HG02970 (cell line): Measurements from ENCODE around the gene MCF2L.

ENCODE experiments used
- ATAC-seq: cut with Tn5 transposase; IDR thresholded peaks from one replicate; pipeline ENCODE4 v1.9.1; 2021; ENCODE audit warnings: mild to moderate bottlenecking, moderate library complexity, moderate number of reproducible peaks; ENCODE audit not compliant: unreplicated experiment, low FRiP score

Gene MCF2L

DNA sequence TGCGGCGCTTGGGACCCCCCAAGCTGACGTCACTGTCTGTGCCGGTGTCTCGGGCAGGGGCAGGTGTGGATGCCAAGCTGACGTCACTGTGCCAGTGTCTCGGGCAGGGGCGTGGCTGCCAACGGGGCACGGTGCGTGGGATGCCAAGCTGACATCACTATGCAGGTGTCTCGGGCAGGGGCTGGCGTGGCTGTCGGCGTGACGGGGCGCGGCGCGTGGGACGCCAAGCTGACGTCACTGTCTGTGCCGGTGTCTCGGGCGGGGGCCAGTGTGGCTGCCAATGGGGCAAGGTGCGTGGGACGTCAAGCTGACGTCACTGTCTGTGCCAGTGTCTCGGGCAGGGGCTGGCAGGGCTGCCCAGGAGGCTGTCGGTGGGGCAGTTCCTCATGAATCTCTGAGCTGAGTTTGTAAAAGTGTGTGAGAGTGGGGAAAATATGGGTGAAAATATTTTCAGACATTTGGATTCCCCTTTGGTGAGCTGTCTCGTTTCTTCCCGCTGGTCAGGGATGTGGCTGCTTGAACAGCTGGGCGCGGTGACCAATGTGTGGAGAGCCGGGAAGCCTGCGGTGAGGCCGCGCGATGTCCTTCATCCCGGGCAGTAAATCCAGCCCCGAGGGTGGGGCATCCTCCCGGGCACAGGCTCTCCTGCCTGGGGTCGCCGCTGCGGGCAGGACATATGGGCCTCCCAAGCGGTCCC is 25.2 kb downstream of the MCF2L start:
- no peak for ATAC-seq

DNA sequence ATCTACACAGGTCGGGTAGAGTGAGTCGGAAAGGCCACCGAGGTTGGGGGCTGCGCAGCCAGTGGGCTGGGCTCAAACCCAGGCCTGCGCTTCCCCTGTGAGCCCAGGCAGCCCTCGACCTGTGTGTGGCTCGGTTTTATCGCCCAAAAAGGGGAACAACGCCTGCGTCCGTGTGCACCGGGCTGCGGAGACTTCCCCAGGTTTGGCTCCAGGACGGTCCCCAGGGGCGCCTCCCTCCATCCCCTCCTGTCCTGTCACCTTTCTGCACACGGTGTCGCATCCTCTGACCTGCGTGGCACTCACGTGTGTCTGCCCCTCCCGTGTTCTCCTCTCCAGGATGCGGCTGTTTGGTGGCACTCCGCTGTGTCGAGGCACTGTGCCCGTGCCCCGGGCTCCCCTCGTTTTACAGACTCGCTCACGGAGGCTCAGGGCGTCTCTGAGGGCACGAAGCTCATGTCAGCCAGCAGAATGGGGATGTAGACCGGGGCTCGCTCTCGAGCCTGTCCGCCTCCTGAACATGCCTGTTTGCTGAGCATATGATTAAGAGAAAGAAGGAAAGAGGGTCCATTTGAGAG is 25.9 kb downstream of the MCF2L start:
- ATAC-seq = no peak

DNA sequence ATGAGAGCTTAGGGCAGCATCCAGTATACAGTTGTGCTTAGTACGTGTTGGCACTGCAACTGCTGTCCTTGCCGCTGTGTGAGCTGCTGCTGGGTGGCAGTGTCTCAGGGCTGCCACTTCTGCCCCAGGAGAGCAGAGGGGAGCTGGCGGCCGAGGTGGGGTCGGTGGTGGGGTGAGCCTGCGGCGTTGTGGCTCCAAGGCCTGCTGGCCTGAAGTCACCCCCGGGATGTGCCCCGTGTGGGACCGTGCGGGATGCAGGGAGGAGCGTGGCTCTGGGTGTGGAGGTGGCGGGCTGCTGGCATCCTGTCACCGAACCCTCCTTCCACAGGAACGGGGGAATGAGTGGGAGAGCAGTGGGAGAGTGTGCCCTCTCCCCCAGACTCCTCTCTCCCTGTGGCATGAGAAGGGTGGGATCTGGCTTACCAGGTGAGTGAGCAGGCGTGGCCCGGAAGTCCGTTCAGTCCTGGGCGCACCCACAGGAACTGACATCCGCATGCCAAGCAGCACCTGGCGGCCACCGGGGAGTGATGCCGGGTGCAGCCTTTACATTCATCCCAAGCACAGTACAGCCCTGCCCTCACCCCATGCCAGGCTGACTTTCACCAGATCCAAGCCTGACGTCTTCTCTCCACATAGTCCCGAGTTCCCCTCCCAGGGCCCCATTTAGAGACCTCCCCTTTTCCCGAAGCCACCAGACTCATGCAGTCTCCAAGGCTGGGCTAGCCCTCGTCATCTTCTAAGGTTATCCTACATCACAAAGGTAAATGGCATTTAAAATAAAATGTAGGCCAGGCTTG is 26.6 kb downstream of the MCF2L start:
- ATAC-seq = no peak

DNA sequence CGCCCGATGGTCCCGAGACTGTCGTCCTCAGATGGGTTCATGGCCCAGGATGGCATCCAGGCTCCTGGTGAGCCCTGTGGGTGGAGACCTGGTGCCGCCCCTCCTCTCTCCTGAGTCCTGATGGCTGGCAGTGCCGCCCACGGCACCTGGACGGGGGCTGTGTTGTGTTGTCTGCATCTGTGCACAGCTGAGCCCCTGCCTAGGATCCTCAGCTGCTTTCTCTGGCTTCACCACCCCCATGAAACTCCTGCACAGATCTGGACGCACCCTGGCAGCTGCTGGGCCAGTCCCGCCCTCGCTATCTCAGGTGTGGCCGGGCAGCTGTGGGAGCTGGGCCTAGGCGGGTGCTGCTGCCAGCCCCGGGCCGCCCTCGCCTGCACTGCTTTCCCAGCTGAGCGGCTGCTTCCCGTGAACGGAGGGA is 27.7 kb downstream of the MCF2L start:
- no peak for ATAC-seq

DNA sequence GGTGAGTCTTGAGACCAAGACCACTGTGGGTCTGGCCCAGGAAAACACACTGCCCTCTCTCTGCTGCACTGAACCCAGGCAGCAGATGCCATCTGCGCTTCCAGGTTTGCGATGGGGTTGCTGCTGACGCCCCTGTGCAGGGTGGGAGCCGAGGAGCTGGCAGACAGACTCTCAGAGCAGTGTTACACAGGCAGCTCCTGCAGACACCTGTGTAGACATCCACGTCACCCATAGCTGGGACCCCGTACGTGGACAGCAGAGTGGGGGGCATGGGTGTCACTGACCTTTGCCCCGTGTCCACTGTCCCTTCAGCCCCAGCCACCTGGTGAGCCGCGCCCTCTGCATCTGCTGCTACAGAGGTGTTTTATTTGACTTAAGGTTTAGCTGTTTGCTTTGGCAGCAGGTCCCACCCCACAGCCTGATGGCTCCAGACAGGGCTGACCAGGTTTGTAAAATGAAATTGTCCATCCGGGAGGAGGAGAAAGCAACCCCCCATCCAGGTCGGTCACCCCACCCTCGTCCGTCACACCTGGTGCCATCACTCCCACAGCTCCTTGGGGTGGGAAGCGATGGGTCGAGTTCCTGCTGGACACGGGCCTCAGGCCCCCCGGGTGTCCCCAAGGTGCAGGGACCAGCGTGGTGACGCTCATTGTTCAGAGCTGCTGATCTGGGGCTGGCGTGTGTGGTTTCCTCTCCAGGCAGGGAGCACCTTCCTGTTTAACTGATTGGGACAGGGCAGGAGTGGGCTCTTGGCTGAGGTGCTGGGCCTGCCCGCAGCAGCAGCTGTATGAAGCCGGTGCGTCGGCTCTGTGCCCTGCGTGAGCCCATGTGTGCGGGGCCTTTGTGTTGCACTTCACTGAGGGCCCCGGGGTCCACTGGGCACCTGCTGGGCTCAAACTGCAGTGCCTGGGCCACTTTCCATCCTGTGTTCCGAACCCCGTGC is 28.4 kb downstream of the MCF2L start:
- no peak for ATAC-seq

DNA sequence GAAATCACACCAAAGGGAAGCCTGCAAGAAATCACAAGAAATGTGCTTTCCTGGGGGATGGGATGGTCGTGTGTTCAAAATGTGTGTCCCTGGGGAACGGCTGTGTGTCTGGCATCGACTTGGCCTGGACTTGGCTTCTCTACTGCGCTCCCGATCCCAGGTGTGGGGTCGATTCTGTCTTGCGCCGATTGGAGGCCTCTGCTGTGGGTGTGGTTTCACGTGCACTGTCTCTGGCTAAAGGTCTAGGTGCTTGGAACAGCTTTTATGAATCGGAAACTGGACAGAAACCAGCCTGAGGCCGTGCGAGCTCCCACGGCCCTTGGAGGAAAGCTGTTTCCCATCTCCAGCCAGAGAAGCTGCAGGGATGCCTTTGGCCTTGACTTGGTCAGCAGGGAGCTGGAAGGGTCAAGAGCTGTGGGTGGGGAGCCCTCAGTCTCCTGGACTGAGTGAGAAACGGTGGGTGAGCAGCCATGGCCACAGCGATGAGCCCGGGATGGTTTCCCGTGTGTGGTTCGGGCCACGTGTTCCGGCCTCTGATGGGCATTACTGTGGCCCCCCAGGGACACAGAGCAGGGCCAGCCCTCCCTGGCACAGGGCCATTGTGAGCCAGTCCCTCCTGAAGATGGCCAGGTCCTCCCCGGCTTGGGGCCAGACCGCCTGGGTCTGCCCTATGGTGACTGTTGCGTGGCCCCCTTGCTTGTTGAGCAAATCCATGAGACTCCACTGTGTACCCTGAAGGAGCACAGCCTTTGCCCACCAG is 29.7 kb downstream of the MCF2L start:
- no peak for ATAC-seq

DNA sequence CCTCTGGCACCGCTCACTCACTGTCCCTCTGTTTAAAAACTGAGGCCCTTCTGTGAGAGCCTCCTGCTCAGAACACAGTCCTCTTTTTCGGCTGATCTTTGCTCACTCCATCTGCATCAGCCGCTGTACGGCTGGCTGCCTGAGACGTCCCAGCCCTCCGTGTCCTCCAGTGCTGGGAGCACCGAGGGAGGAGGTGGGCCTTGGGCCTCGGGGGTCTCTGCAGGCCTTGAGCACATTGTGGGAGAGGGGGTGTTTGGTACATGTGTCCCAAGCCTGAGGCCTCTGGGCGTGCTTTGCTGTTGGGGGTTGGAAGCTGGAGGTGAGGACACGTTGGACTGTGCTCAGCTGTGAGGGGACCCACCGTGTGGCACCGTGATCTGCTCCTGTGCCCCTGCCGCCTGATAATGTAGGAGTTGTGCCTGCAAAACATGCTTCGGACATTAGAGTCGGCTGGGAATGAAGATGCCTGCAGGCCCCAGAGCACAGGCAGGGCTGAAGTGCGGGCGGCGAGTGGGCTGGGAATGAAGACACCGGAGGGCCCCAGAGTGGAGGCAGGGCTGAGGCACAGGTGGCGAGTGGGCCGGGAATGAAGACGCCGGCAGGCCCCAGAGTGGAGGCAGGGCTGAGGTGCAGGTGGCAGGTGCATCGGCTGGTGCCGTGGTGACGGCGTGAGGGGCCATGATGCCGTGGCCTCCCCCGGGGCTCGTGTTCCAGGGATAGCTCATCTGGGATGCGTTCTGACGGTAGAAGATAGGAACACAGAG is 30.6 kb downstream of the MCF2L start:
- no peak for ATAC-seq

DNA sequence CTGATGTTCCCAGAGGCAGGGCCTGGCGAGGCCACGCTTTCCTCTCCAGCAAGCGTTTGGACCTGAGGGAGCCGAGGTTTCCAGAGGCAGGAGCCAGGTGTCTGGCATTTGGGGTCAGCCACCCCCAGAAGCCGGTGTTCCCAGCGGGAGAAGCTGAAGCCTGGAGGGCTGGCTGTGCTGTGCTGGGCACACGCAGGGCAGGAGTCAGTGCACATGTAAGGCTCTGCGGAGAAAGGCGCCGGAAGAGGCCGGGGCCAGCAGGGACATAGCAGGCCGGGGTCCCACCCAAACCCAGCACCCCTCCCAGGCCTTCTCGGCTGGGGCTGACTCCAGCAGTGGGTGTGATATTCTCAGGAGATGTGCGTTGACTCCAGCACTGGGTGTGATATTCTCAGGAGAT is 31.6 kb downstream of the MCF2L start:
- ATAC-seq = no peak

DNA sequence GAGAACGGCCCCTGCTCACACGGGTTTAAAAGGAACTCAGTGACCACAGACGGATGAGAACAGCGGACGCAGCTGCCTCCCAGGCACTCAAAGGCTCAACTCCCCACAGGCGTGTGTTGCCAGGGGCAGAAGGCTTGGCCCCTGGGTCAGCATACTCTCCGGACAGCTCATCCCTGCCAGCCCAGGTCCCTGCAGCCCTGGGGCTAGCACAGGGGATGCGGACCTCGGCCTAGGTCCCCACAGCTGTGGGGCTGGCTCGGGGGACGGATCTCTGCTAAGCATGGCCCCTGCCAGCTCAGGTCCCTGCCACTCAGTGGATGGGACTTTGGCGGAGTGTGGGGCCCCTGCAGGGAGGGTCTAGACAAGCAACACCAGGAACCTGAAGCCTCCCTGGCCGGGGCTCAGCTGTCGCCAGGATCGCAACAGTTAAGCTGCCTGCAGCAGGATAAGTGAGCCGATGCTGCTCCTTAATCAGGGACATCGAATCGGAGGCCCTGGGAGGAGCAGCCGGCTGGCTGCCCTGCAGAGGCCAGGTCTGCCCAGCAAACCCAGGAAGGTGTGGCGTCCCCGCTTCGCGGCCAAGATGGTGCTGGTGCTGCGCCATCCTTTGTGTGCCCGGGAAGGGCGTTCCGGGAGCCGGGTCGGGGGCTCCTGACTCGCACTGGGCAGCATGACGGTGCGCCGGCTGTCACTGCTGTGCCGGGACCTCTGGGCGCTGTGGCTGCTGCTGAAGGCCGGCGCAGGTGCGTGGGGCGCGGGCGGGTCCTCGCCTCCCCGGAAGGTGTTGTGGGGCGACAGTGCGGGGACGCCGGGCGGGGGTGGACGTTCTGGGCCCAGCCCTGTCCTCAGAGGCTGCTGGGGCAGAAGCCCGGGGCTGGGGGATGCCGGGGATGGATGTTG is 32.5 kb downstream of the MCF2L start:
- no peak for ATAC-seq

DNA sequence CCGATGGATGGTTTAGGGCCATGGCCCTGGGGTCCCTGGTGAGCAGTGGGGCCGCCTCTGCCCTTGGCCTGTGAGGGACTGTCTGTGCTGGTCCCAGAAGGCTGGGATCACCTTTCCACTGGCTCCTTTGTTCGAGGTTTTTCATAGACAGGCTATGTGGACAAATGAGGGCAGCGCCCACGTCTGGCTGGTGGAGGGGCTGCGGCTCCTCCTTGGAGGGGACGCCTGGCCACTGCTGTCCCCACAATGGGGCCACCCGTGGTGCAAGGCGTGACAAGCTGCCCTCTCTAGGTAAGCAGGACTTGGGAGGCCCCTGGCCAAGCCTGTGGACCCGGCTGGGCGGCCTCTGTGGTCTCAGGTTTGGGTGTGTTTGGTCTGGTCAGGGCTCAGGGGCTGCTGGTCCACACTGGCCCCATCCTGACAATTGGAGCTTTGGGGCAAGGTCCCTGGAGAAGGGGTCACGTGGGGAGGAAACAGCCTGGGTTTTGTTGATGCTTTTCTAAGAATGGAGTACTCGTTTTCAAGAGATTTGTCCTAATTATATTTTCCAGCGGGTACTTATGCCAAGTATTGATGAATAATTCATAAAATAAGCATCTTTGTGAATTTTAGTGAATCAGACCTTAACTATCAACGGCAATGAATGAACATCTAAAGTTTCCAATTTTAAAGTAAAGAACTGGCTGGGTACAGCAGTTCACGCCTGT is 33.3 kb downstream of the MCF2L start:
- ATAC-seq = no peak

DNA sequence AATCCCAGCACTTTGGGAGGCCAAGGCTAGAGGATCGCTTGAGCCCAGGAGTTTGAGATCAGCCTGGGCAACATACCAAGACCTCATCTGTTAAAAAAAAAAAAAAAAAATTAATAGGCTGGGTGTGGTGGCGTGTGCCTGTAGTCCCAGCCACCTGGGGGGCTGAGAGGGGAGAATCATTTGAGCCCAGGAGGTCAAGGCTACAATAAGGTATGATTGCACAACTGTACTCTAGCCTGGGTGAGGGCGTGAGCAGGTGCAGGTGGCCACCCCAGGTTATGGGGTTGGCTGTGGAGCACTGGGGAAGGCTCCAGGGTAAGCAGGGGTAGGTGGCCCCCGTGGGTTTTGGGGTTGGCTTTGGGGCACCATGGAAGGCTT is 33.9 kb downstream of the MCF2L start:
- no peak for ATAC-seq

DNA sequence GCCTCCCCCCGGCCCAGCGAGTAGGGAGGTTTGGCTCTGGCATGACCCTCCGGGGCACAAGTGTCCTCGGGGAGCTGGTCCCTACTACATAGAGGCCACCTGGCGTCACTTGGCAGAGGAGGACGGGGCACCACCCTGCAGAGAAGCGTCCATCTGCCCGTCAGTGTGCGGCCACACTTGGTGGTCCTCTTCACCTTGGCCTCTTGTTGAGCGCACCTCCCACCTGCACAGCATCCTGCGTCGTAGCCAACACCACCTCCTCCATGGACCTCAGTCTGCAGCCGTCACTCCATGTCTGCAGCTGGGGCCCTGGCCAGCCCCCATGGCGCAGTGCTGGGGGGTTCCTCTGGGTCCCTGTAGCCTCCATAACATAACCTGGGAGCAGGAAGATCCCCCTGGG is 35.1 kb downstream of the MCF2L start:
- no peak for ATAC-seq

DNA sequence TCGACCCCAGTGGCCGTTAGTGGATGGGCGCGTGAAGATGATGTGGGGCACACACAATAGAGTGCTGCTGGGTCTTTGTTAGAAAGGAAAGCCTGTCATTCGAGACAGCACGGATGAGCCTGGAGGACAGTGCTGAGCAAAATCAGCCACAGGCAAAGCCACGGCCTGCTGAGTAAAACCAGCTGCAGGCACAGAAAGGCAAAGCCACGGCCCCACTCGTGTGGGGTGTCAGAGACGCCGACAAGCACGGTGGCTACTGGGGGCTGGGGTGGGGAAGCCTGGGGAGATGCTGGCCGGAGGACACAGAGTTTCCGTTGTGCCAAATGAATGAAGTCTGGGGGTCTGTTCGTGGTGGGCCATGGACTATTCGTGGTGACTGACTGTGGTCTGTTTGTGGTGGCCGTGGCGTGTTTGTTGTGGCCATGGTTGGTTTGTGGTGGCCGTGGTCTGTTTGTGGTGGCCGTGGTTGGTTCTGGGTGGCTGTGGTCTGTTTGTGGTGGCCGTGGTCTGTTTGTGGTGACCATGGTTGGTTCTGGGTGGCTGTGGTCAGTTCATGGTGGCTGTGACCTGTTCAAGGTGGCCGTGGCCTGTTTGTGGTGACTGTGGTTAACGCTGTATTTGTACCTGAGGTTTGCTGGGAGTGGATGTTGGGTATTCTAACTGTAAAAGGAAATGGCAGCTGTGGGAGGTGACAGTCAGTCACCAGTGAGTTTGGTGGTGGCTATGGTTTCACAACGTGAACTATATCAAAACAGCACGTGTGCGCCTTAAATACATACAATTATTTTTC is 36.3 kb downstream of the MCF2L start:
- no peak for ATAC-seq

DNA sequence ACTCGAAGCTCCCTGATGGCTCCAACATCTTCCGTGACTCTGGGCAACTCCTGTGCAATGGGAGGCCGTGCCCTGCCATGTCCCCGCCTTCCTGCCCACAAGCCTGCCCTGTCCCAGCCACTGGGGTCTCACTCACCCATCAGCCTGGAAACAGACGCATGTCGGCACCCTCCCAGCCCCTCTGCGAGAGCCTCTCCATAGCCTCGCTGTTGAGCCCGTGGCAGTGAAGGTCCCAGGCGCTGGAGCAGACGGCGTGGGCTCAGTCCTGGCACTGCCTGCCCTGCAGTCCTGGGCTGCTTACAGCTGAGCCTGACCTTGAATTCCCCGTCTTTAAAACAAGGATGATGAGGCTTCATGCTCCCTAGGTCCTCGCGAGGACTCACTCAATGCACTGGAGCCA is 37.0 kb downstream of the MCF2L start:
- no peak for ATAC-seq

DNA sequence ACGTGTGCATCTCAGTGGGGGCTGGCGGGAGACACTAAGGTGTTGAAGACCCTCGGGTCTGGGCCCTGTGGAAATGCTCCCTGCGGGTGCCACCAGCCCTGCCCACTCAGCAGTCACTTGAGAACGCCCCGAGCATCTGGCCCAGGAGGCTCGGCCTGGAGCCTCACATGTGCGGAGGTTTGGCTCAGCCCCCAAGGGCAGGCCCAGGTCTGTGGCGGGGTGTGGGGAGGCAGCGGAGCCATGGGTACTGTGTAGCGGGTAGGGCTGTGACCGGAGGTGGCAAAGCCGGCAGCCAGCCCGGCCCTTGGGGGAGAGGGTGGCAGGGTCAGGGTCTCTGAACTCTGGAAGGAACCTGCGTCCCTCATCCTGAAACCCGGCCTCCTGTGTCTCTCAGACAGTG is 37.6 kb downstream of the MCF2L start:
- no peak for ATAC-seq

DNA sequence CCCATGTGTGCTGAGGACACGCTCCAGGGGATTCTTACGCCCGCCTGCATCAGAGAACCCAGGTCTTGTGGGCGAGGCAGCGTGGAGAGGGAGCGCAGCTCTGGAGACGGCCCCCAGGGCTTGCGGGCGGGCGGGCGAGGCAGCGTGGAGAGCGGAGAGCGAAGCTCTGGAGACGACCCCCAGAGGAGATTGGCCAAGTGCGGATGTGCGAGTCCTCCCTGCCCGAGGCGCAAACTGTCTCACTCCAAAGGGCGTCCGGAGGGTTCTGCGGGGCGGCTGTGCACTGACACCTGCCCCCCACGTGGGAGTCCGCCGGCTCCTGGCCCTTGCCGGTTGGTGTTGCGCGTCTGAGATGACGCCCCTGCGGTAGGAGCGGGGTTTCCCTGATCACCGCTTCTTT is 39.8 kb downstream of the MCF2L start:
- ATAC-seq = no peak
